ENCODE measurements around the gene STK32C. TPM values are rescaled to one million over a fixed set of nuclear protein-coding genes. Genes with fewer than 3 reads are reported as not detected.

STK32C gene
- total RNA-seq, 1 donor from 2014 or later: 15.7 TPM

DNA sequence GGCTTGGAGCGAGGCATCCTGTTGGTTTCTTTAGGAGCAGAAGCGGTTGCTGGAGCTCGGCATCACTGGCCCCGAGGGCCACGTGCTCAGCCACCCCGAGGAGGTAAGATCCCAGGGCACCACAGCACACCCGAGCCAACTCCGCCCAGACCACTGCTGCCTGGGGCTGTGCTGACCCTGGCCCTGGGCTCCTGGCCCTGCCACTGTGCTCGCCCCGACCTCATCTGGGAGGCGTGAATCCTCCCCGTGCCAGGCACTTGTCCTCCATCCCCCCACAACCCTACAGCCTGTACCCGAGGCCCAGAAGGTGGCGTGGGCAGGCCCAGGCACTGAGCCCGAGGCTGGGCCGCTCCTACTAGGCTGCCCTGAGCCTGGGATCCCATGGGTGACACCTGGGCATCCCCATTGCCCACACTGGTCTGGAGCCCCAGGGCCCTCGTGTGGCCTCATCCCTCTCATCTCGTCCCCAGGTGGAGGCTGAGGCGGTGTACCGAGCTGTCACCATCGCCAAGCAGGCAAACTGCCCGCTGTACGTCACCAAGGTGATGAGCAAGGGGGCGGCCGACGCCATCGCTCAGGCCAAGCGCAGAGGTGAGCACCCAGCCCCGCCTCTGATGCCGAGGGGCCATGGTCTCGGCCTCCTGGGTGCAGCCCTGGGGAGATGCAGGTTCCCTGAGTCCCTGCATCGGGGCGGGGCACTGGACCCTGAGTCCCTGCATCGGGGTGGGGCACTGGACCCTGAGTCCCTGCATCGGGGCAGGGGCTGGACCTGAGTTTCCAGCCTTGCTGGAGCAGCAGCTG, 109.2 kb downstream of the STK32C start:
- Mint-ChIP-seq H3K4me3 (ENCODE audit: unreplicated experiment) (no peak overlapping the region), H3K36me3 (ENCODE audit: unreplicated experiment) (peaks cover under 1% of the 10 kb centered on the region)
- TF ChIP-seq, protein P1, sequence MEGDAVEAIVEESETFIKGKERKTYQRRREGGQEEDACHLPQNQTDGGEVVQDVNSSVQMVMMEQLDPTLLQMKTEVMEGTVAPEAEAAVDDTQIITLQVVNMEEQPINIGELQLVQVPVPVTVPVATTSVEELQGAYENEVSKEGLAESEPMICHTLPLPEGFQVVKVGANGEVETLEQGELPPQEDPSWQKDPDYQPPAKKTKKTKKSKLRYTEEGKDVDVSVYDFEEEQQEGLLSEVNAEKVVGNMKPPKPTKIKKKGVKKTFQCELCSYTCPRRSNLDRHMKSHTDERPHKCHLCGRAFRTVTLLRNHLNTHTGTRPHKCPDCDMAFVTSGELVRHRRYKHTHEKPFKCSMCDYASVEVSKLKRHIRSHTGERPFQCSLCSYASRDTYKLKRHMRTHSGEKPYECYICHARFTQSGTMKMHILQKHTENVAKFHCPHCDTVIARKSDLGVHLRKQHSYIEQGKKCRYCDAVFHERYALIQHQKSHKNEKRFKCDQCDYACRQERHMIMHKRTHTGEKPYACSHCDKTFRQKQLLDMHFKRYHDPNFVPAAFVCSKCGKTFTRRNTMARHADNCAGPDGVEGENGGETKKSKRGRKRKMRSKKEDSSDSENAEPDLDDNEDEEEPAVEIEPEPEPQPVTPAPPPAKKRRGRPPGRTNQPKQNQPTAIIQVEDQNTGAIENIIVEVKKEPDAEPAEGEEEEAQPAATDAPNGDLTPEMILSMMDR (IDR thresholded peaks at IDR 0.05): no peak

DNA sequence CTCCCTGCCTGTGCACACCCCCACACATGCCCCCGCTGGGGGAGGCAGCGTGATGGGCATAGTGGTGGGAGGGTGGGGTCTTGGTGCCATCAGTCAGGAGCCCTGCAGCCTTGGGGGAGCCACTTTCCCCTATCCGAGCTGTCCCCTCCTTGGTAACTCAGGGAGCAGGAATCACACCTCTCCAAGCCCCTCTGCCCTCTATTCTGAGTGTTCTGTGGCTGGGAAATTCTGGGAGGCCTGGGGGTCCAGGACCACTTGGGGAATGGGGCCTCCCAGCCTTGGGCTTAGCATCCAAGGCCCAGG, 109.7 kb downstream of the STK32C start:
- DNase-seq (ENCODE audit: extremely low spot score, unreplicated experiment): no peak
- TF ChIP-seq, protein P1 (IDR thresholded peaks at IDR 0.05): no peak
- Mint-ChIP-seq H3K9me3 (ENCODE audit: unreplicated experiment) (no peaks in the 10 kb centered on the region), H3K27ac (ENCODE audit: unreplicated experiment) (no peak overlapping the region), H3K27me3 (ENCODE audit: unreplicated experiment) (no peaks in the 10 kb centered on the region), H3K4me1 (ENCODE audit: unreplicated experiment) (no peaks in the 10 kb centered on the region), H3K4me3 (ENCODE audit: unreplicated experiment) (no peak overlapping the region), H3K36me3 (ENCODE audit: unreplicated experiment) (peaks cover 3% of the 10 kb centered on the region)

More for the DNA sequence above, 109.2 kb downstream of the STK32C start:
- Mint-ChIP-seq H3K27ac (ENCODE audit: unreplicated experiment) (no peak overlapping the region), H3K4me1 (ENCODE audit: unreplicated experiment) (no peaks in the 10 kb centered on the region), H3K9me3 (ENCODE audit: unreplicated experiment) (no peaks in the 10 kb centered on the region), H3K27me3 (ENCODE audit: unreplicated experiment) (no peaks in the 10 kb centered on the region)
- no peak for DNase-seq (ENCODE audit: extremely low spot score, unreplicated experiment)

DNA sequence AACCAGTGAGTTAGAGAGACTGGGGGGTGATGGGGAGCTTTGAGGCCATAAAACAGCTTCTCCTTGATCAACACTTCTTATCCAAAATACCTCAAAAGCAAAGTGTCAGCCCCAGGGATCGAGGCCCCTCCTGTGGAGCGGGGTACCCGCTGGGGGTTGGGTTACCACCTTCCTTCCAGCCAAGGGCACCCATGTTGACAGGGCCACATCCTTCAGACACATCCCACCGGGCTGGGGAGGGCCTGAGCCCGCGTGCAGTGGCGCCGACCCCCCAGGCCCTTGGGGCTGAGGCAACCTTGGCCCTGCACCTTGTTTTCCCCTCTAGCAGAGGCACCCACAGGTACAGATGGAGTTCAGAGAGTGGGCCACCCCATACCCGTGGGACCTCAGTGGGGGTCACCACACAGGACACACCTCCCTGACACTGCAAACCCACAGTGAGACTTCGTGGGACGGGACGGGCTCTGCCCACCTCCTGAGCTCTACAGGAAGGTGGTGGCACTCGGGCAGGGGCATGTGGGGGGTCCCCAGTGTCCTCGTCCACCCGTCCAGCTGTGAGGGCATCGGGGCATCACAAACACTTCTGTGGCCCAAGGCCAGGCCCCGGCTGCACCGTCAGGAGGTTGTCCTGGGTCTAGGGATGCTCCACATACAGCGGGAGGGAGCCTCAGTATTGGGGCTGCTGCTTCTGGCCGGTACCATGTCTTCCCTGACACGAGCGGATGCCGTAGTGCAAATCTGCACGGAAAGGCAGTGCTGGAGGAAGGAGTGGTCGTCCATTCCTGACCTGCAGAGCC, 110.3 kb downstream of the STK32C start:
- TF ChIP-seq, protein P1 (IDR thresholded peaks at IDR 0.05): no peak
- Mint-ChIP-seq H3K4me1 (ENCODE audit: unreplicated experiment) (no peaks in the 10 kb centered on the region), H3K9me3 (ENCODE audit: unreplicated experiment) (no peaks in the 10 kb centered on the region), H3K27me3 (ENCODE audit: unreplicated experiment) (no peaks in the 10 kb centered on the region), H3K36me3 (ENCODE audit: unreplicated experiment) (peaks cover 6% of the 10 kb centered on the region), H3K27ac (ENCODE audit: unreplicated experiment) (no peak overlapping the region), H3K4me3 (ENCODE audit: unreplicated experiment) (no peak overlapping the region)
- DNase-seq (ENCODE audit: extremely low spot score, unreplicated experiment): no peak

DNA sequence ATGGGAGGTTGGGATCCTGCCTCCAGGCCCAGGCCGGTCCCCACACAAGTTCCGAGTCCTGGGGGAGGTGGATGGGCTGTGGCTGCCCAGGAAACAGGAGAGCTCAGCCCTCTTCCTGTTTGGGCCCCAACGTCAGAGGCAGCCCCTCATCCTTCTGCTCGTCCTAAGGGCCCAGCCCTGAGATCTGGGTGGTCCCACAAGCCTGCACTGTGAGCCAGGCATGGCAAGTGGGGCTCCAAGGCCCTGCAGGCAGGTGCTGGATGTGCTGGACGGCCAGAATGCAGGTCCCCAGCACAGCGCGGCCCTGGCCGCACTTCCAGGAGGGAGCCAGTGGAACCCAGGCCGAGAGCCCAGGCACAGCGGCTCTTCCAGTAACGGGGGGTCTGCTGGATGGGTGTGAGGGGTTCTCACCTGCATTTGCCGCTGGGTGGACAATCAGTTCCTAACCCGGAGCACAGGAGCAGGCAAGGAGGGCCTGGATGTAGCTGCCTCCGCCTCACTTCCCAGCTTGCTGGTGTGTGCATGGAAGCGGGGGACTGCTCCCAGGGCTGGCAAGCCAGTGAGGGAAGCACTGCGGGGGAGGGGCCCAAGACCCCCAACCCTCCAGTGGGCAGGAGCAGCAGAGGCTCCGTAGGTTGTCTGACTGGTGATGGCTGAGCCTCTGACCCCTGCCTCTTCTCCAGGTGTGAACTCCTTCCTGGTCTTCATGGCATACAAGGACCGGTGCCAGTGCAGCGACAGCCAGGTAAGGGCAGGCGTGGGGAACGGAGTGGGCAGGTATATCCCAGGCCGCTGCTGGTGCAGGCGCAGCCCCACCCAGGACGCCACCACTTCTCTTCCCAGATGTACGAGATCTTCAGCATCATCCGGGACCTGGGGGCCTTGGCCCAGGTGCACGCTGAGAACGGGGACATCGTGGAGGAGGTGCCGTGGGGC, 111.3 kb downstream of the STK32C start:
- no peaks in the 10 kb centered on the region for H3K4me1 Mint-ChIP-seq (ENCODE audit: unreplicated experiment)

More for the DNA sequence above, 111.3 kb downstream of the STK32C start:
- peaks cover 6% of the 10 kb centered on the region for H3K36me3 Mint-ChIP-seq (ENCODE audit: unreplicated experiment)
- TF ChIP-seq, protein P1 (IDR thresholded peaks at IDR 0.05): no peak
- H3K27me3 Mint-ChIP-seq (ENCODE audit: unreplicated experiment): no peaks in the 10 kb centered on the region
- no peak overlapping the region for H3K4me3 Mint-ChIP-seq (ENCODE audit: unreplicated experiment)
- no peak overlapping the region for H3K27ac Mint-ChIP-seq (ENCODE audit: unreplicated experiment)
- no peaks in the 10 kb centered on the region for H3K9me3 Mint-ChIP-seq (ENCODE audit: unreplicated experiment)
- no peak for DNase-seq (ENCODE audit: extremely low spot score, unreplicated experiment)
